AG09319 (cell line): ENCODE measurements around the gene STIMATE.

Experiments used
- DNase-seq: peaks from one replicate; pipeline ENCODE4 v3.0.0-alpha.2; 2010; ENCODE audit warnings: low read depth; ENCODE audit errors: extremely low read depth
- CTCF ChIP-seq: IDR thresholded peaks from 2 replicates; pipeline ENCODE4 v1.5.1; 2011; ENCODE audit warnings: low read depth, mild to moderate bottlenecking, inconsistent platforms, low read length, moderate library complexity

Gene STIMATE

GRCh38 chr3:52822363-52822762 is 75.0 kb downstream of the STIMATE start:
- DNase-seq, result no peak
- no peak for TF ChIP-seq CTCF

GRCh38 chr3:52820736-52821135 is 76.6 kb downstream of the STIMATE start:
- DNase-seq, result no peak
- TF ChIP-seq CTCF, result peak; percentile 55

DNA sequence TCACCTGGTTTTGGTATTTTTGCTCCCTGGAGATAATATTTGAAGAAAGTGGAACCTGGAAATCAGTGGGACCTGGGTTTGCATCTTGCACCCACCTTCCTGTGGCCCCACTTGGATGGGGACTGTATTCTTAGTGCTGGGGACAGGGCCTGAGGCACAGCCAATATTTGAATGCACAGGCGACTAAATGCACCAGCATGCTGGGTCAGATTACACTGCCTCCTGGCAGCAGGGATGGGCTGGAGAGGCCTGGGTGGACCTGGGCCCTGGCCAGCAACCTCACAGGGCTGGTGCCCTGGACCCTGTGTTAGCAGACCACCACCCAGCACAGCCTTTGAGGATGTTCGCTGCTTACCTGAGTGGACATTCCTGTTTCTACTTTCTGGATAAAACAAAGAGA is 77.4 kb downstream of the STIMATE start:
- no peak for DNase-seq
- TF ChIP-seq CTCF, result no peak

GRCh38 chr3:52817860-52818259 is 79.5 kb downstream of the STIMATE start:
- no peak for DNase-seq
- no peak for TF ChIP-seq CTCF

DNA sequence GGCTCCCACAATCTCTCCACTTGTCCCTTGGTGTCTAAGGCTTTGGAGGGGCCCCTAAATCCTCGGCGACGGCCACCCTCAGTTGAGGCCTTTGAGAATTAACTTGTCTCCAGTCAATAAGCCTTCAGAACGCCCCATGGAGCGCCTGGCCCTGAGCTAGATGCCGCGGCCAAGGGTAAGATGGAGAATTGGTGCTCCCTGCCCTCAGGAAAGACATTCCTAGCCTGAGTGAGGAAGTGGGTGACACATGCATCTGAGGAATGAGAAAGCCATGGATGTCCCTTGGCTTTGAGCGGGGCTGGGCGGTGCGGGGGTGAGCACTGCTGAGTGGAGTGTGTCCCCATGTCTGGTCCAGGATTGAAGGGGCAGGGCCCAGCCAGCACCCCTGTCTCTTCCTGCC is 80.1 kb downstream of the STIMATE start:
- DNase-seq, result no peak
- TF ChIP-seq CTCF, result no peak

DNA sequence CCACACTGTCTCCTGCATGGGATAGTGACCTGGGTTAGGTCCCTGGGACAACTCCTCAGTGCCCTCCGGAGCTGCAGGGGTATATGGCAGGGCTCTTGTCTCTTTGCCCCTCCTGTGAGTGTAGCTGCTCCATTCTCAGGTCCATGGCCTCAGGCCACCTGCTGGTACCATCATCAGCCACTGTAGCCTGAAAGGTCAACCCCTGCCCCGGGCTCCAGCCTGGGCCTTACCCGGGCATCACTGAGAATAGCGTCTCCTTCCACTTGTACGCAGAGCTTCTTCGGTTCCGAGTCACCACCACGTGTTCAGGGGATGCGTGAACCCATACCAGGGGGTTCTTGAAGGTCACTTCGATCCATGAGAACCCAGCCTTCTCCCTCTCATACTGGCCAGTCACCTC is 80.7 kb downstream of the STIMATE start:
- no peak for TF ChIP-seq CTCF
- DNase-seq, result no peak

- TF ChIP-seq CTCF, result no peak
- no peak for DNase-seq
These were observed 81.1 kb downstream of the STIMATE start for GRCh38 chr3:52816199-52816598.
